Fibroblast of skin of abdomen (primary cell): ENCODE measurements around the gene HSD11B2.

Experiments used
- DNase-seq: peaks from one replicate; pipeline ENCODE4 v3.0.0-alpha.2; 2013

HSD11B2 gene

GRCh38 chr16:67396159-67397035, 34.5 kb upstream of the HSD11B2 start:
- DNase-seq: peak; percentile 63

GRCh38 chr16:67397036-67397801, 33.7 kb upstream of the HSD11B2 start:
- no peak for DNase-seq

- no peak for DNase-seq
Observed at GRCh38 chr16:67397812-67398545, 32.9 kb upstream of the HSD11B2 start.

- no peak for DNase-seq
Observed at GRCh38 chr16:67398546-67399217, 32.2 kb upstream of the HSD11B2 start.

- no peak for DNase-seq
Observed at GRCh38 chr16:67399218-67399733, 31.6 kb upstream of the HSD11B2 start.

GRCh38 chr16:67399749-67400704, 30.9 kb upstream of the HSD11B2 start:
- no peak for DNase-seq

- no peak for DNase-seq
Observed at GRCh38 chr16:67400901-67401300, 30.0 kb upstream of the HSD11B2 start.

GRCh38 chr16:67403976-67404555, 26.9 kb upstream of the HSD11B2 start:
- no peak for DNase-seq

- no peak for DNase-seq
Observed at GRCh38 chr16:67404740-67405226, 26.1 kb upstream of the HSD11B2 start.

- no peak for DNase-seq
Observed at GRCh38 chr16:67405336-67405735, 25.6 kb upstream of the HSD11B2 start.

- peak; percentile 89 for DNase-seq
Observed at GRCh38 chr16:67406111-67406971, 24.6 kb upstream of the HSD11B2 start.

GRCh38 chr16:67407176-67407787, 23.6 kb upstream of the HSD11B2 start:
- DNase-seq: no peak

- no peak for DNase-seq
Observed at GRCh38 chr16:67407788-67408452, 23.0 kb upstream of the HSD11B2 start.

- no peak for DNase-seq
Observed at GRCh38 chr16:67409631-67410030, 21.3 kb upstream of the HSD11B2 start.

- DNase-seq: no peak
Observed at GRCh38 chr16:67411339-67411738, 19.6 kb upstream of the HSD11B2 start.

- DNase-seq: no peak
Observed at GRCh38 chr16:67412294-67412693, 18.6 kb upstream of the HSD11B2 start.

- DNase-seq: no peak
Observed at GRCh38 chr16:67413978-67414911, 16.7 kb upstream of the HSD11B2 start.
